NCI-H1092 (cell line): ENCODE results near the gene AHI1.

Experiments used
- DNase-seq: peaks from one replicate; lab custom pipeline; 2025; lab: John Stamatoyannopoulos, UW

The AHI1 gene

GRCh38 chr6:135295085-135295484 is 202.5 kb downstream of the AHI1 start:
- no peak for DNase-seq

GRCh38 chr6:135291288-135292076 is 206.1 kb downstream of the AHI1 start:
- DNase-seq: no peak

- DNase-seq: no peak
These were observed 207.7 kb downstream of the AHI1 start for GRCh38 chr6:135289816-135290215.

GRCh38 chr6:135286962-135287538 is 210.5 kb downstream of the AHI1 start:
- DNase-seq: no peak

GRCh38 chr6:135285165-135285564 is 212.4 kb downstream of the AHI1 start:
- no peak for DNase-seq

- no peak for DNase-seq
These were observed 213.6 kb downstream of the AHI1 start for GRCh38 chr6:135283926-135284325.

- DNase-seq: no peak
These were observed 215.1 kb downstream of the AHI1 start for GRCh38 chr6:135282395-135282794.

- no peak for DNase-seq
These were observed 215.6 kb downstream of the AHI1 start for GRCh38 chr6:135281964-135282363.

GRCh38 chr6:135281227-135281626 is 216.3 kb downstream of the AHI1 start:
- no peak for DNase-seq

GRCh38 chr6:135280375-135281136 is 217.0 kb downstream of the AHI1 start:
- no peak for DNase-seq

GRCh38 chr6:135277422-135277821 is 220.1 kb downstream of the AHI1 start:
- DNase-seq: no peak

GRCh38 chr6:135274561-135275293 is 222.8 kb downstream of the AHI1 start:
- no peak for DNase-seq

GRCh38 chr6:135271626-135272025 is 225.9 kb downstream of the AHI1 start:
- no peak for DNase-seq

GRCh38 chr6:135270676-135271536 is 226.6 kb downstream of the AHI1 start:
- DNase-seq: peak; percentile 7

GRCh38 chr6:135269481-135269891 is 228.1 kb downstream of the AHI1 start:
- DNase-seq: no peak

- no peak for DNase-seq
These were observed 228.8 kb downstream of the AHI1 start for GRCh38 chr6:135268740-135269139.

- no peak for DNase-seq
These were observed 229.3 kb downstream of the AHI1 start for GRCh38 chr6:135268263-135268662.

- DNase-seq: no peak
These were observed 230.5 kb downstream of the AHI1 start for GRCh38 chr6:135267085-135267484.

GRCh38 chr6:135266675-135267074 is 230.9 kb downstream of the AHI1 start:
- no peak for DNase-seq

- no peak for DNase-seq
These were observed 232.3 kb downstream of the AHI1 start for GRCh38 chr6:135265278-135265677.
